Right lobe of liver (tissue), 4 donors: ENCODE results near the gene ZNF599.

ENCODE experiments used
- CTCF ChIP-seq, 4 donors: fragments of 200-600 bp in 3 of 4; fragments of 450-650 bp in 1 of 4; IDR thresholded peaks; one replicate each; pipeline versions ENCODE4 v1.5.1 to v1.8.0; 2016 to 2022; ENCODE audit warnings: antibody characterized with exemption in 4 of 4, mild to moderate bottlenecking in 2 of 4
- POLR2A ChIP-seq: fragments of 450-650 bp; IDR thresholded peaks from one replicate; pipeline ENCODE4 v1.6.1; 2017; ENCODE audit warnings: antibody characterized with exemption, mild to moderate bottlenecking
- donor health status: DM: no; HTN: no; CAD: no.
- donor health status: DM: no; HTN: no; CAD: no.
- donor health status: DM: no; HTN: yes; CAD: no.

- no peak for TF ChIP-seq POLR2A
- no peak for TF ChIP-seq CTCF (IDR thresholded peaks at IDR 0.05)
These were observed 13.2 kb upstream of the ZNF599 start for GRCh38 chr19:34786236-34786635.
